ENCODE data around the gene PFKFB3. TPM values are rescaled to one million over a fixed set of nuclear protein-coding genes. Genes with fewer than 3 reads are reported as not detected.

PFKFB3 gene
- total and polyA plus RNA-seq, 2 of the 13 experiments (the other 11 are each of a cell fraction or from before 2014, with no cell fraction given) = 1.2 to 13.3 TPM

- TF ChIP-seq CTCF (CRISPR knock-in tag; IDR thresholded peaks at IDR 0.05) (no peak), ZBTB38 (CRISPR knock-in tag; IDR thresholded peaks at IDR 0.05) (0 out of 2 replicates have a peak, but pooled peaks have one; percentile 26), ERF (CRISPR knock-in tag; IDR thresholded peaks at IDR 0.05) (no peak), NR2F2 (IDR thresholded peaks at IDR 0.05; ENCODE audit: borderline replicate concordance, low read depth) (no peak), ZNF24 (IDR thresholded peaks at IDR 0.05) (no peak), PAF1 (CRISPR knock-in tag; IDR thresholded peaks at IDR 0.05) (no peak), ARID5B (CRISPR knock-in tag; IDR thresholded peaks at IDR 0.05) (peak; percentile 84), SP1 (IDR thresholded peaks at IDR 0.05) (no peak), SP1 (CRISPR knock-in tag; IDR thresholded peaks at IDR 0.05) (no peak), ZNF598 (CRISPR knock-in tag; IDR thresholded peaks at IDR 0.05; ENCODE audit: borderline replicate concordance) (no peak), REXO4 (CRISPR knock-in tag; IDR thresholded peaks at IDR 0.05; ENCODE audit: borderline replicate concordance) (no peak), ZNF552 (CRISPR knock-in tag; IDR thresholded peaks at IDR 0.05; ENCODE audit: borderline replicate concordance) (no peak), GMEB1 (CRISPR knock-in tag; IDR thresholded peaks at IDR 0.05; ENCODE audit: borderline replicate concordance) (no peak), BRD4 (CRISPR knock-in tag; IDR thresholded peaks at IDR 0.05) (no peak), ADNP (CRISPR knock-in tag; IDR thresholded peaks at IDR 0.05) (no peak), PHF21A (CRISPR knock-in tag; IDR thresholded peaks at IDR 0.05) (no peak), ZNF563 (CRISPR knock-in tag; IDR thresholded peaks at IDR 0.05) (no peak), ZNF354B (CRISPR knock-in tag; IDR thresholded peaks at IDR 0.05) (no peak)
- TF ChIP-seq, protein P1, sequence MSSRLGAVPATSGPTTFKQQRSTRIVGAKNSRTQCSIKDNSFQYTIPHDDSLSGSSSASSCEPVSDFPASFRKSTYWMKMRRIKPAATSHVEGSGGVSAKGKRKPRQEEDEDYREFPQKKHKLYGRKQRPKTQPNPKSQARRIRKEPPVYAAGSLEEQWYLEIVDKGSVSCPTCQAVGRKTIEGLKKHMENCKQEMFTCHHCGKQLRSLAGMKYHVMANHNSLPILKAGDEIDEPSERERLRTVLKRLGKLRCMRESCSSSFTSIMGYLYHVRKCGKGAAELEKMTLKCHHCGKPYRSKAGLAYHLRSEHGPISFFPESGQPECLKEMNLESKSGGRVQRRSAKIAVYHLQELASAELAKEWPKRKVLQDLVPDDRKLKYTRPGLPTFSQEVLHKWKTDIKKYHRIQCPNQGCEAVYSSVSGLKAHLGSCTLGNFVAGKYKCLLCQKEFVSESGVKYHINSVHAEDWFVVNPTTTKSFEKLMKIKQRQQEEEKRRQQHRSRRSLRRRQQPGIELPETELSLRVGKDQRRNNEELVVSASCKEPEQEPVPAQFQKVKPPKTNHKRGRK (CRISPR knock-in tag; IDR thresholded peaks at IDR 0.05) = no peak
- TF ChIP-seq, protein P2, sequence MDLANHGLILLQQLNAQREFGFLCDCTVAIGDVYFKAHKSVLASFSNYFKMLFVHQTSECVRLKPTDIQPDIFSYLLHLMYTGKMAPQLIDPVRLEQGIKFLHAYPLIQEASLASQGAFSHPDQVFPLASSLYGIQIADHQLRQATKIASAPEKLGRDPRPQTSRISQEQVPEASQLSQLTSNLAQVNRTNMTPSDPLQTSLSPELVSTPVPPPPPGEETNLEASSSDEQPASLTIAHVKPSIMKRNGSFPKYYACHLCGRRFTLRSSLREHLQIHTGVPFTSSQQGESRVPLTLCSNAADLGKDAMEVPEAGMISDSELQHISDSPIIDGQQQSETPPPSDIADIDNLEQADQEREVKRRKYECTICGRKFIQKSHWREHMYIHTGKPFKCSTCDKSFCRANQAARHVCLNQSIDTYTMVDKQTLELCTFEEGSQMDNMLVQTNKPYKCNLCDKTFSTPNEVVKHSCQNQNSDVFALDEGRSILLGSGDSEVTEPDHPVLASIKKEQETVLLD (CRISPR knock-in tag; IDR thresholded peaks at IDR 0.05; ENCODE audit: low read depth) = no peak
- TF ChIP-seq, protein P3, sequence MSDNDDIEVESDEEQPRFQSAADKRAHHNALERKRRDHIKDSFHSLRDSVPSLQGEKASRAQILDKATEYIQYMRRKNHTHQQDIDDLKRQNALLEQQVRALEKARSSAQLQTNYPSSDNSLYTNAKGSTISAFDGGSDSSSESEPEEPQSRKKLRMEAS (IDR thresholded peaks at IDR 0.05) = peak; percentile 77
Measured at GRCh38 chr10:6299234-6299633, 96.5 kb downstream of the PFKFB3 start (continued).
